Gastroesophageal sphincter (tissue), 4 donors: ENCODE results near the gene MAPK6. TPM values are rescaled to one million over a fixed set of nuclear protein-coding genes. Genes with fewer than 3 reads are reported as not detected.

ENCODE experiments used
- ATAC-seq: fragments of 150-250 bp; one replicate; pipeline ENCODE4 v1.9.1; 2016; ENCODE audit warnings: mild to moderate bottlenecking, moderate library complexity
- H3K27ac ChIP-seq, 4 donors: fragments of 200-600 bp; sonication (generic) in 3 of 4; 1 replicate in 3 of 4; 2 replicates in 1 of 4; pipeline ENCODE4 v1.5.1; 2016 to 2019
- H3K27me3 ChIP-seq: fragments of 200-600 bp; sonication (generic); one replicate; pipeline ENCODE4 v1.5.1; 2019
- H3K36me3 ChIP-seq, 2 donors: fragments of 200-600 bp; sonication (generic); one replicate each; pipeline ENCODE4 v1.5.1; 2019; ENCODE audit warnings: control low read depth in 1 of 2
- H3K4me1 ChIP-seq, 3 donors: fragments of 200-600 bp; sonication (generic); 1 replicate in 2 of 3; 2 replicates in 1 of 3; pipeline ENCODE4 v1.5.1; 2016 to 2019; ENCODE audit warnings: control low read depth in 2 of 3
- H3K4me3 ChIP-seq, 2 donors: fragments of 200-600 bp; sonication (generic); one replicate each; pipeline ENCODE4 v1.5.1; 2019; ENCODE audit warnings: mild to moderate bottlenecking in 1 of 2, moderate library complexity in 1 of 2
- H3K9me3 ChIP-seq, 3 donors: fragments of 200-600 bp; sonication (generic); one replicate each; pipeline ENCODE4 v1.5.1; 2017 to 2019; ENCODE audit warnings: control low read depth in 2 of 3
- CTCF ChIP-seq, 4 experiments: fragments of 200-600 bp in 2 of 4; fragments of 450-650 bp in 2 of 4; sonication (generic) in 1 of 4; IDR thresholded peaks; one replicate each; pipeline ENCODE4 v1.5.1; 2017 to 2019; ENCODE audit warnings: antibody characterized with exemption in 4 of 4, mild to moderate bottlenecking in 2 of 4, moderate library complexity in 2 of 4
- EP300 ChIP-seq: sonication (generic); formaldehyde crosslinking; IDR thresholded peaks from one replicate; pipeline ENCODE4 v1.6.1; 2017; ENCODE audit warnings: antibody characterized with exemption, mild to moderate bottlenecking
- POLR2A ChIP-seq, 2 donors: fragments of 450-650 bp; IDR thresholded peaks; one replicate each; pipeline ENCODE4 v1.6.1; 2017; ENCODE audit warnings: antibody characterized with exemption in 2 of 2, mild to moderate bottlenecking in 2 of 2, moderate library complexity in 1 of 2
- POLR2AphosphoS5 ChIP-seq: sonication (generic); formaldehyde crosslinking; IDR thresholded peaks from one replicate; pipeline ENCODE4 v1.6.1; 2017; ENCODE audit warnings: antibody characterized with exemption
- WGBS, 2 donors: methylation state at CpG; one replicate each; pipeline ENCODE4 v1.1.5; 2018; ENCODE audit warnings: low coverage in 1 of 2; 5-methylcytosine and 5-hydroxymethylcytosine counted together
- total RNA-seq, 4 donors: library from RNA; depleted of rRNA; stranded (reverse); fragments of >200 nt; gene quantifications; one replicate each; pipeline ENCODE4 v1.1.0, GENCODE V29; 2016

MAPK6 gene
- total RNA-seq, 4 donors from 2014 or later: 17.5 to 22.5 (median 20.7) TPM

GRCh38 chr15:51971375-51972133, 47.5 kb upstream of the MAPK6 start, which contains the start of gene LEO1:
TSS of gene LEO1 (minus strand) at chr15:51971778. CDS start at chr15:51971745, 33 bp downstream.
- 0 to 1% methylated on average over 8 to 17 of the region's 58 CpGs for WGBS, 2 donors
- Histone ChIP-seq H3K36me3 (peaks cover 0 to 3% of the 10 kb centered on the region in 2 donors), H3K27ac (peak within 1 kb of the TSS; percentile 83 to 92 (median 88)), H3K4me3 (peak within 1 kb of the TSS; percentile 73 to 96), H3K4me1 (peaks cover 0 to 19% (median 7%) of the 10 kb centered on the region in 3 donors), H3K27me3 (no peaks in the 10 kb centered on the region), H3K9me3 (peaks cover 0 to 20% (median 0%) of the 10 kb centered on the region in 3 donors)
- TF ChIP-seq POLR2AphosphoS5 (peak; percentile 77), EP300 (no peak), POLR2A (IDR thresholded peaks at IDR 0.05) (peak; percentile 31 to 45), CTCF (IDR thresholded peaks at IDR 0.05) (peak in 3 of 4 experiments; percentile 49 to 69 (median 50))
- peak; percentile 97 for ATAC-seq

GRCh38 chr15:51973220-51973619, 45.8 kb upstream of the MAPK6 start:
- WGBS, 2 donors: 79 to 83% methylated on average over 5 of the region's 5 CpGs
- no peak for ATAC-seq
- H3K4me1 ChIP-seq: peaks cover 0 to 19% (median 7%) of the 10 kb centered on the region in 3 donors
- TF ChIP-seq CTCF (IDR thresholded peaks at IDR 0.05) (no peak), POLR2A (IDR thresholded peaks at IDR 0.05) (no peak), EP300 (no peak), POLR2AphosphoS5 (no peak)
- H3K36me3 ChIP-seq: no peaks in the 10 kb centered on the region
- no peak overlapping the region for H3K27ac ChIP-seq
- no peak overlapping the region for H3K4me3 ChIP-seq
- H3K27me3 ChIP-seq: no peaks in the 10 kb centered on the region
- H3K9me3 ChIP-seq: peaks cover 0 to 4% (median 0%) of the 10 kb centered on the region in 3 donors

DNA sequence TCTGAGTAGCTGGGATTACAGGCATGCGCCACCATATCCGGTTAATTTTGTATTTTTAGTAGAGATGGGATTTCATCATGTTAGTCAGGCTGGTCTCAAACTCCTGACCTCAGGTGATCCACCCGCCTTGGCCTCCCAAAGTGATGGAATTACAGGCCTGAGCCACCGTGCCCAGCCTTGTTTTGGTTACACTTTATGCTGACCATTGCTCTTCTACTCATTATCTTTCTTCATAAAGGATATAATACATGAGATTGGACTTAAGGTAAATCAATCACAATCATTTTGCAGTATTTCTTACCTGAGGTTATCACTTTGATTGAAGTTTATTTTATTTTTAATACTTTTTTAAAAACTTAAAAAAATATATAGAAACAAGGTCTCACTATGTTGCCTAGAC, 45.2 kb upstream of the MAPK6 start:
- Histone ChIP-seq H3K4me3 (no peak overlapping the region), H3K27me3 (no peaks in the 10 kb centered on the region), H3K4me1 (peaks cover 0 to 19% (median 7%) of the 10 kb centered on the region in 3 donors), H3K9me3 (no peaks in the 10 kb centered on the region), H3K27ac (no peak overlapping the region), H3K36me3 (no peaks in the 10 kb centered on the region)
- no peak for TF ChIP-seq POLR2AphosphoS5
- no peak for TF ChIP-seq POLR2A (IDR thresholded peaks at IDR 0.05)
- no peak for TF ChIP-seq CTCF (IDR thresholded peaks at IDR 0.05)
- TF ChIP-seq EP300: no peak
- 71 to 100% methylated on average over 1 to 3 of the region's 4 CpGs for WGBS, 2 donors
- ATAC-seq: no peak

GRCh38 chr15:51982013-51982769, 36.8 kb upstream of the MAPK6 start:
- 20 to 49% methylated on average over 7 of the region's 7 CpGs for WGBS, 2 donors
- H3K27me3 ChIP-seq: no peaks in the 10 kb centered on the region
- H3K27ac ChIP-seq: peak overlapping the region; percentile 20 to 62 (median 58)
- H3K4me1 ChIP-seq: peaks cover 0 to 25% (median 0%) of the 10 kb centered on the region in 3 donors
- H3K9me3 ChIP-seq: no peaks in the 10 kb centered on the region
- TF ChIP-seq POLR2A (IDR thresholded peaks at IDR 0.05) (no peak), CTCF (IDR thresholded peaks at IDR 0.05) (peak in 3 of 4 experiments; percentile 22 to 41 (median 30))
- ATAC-seq: peak; percentile 43
- H3K4me3 ChIP-seq: peak overlapping the region in 1 of 2 donors; percentile 21
- H3K36me3 ChIP-seq: no peaks in the 10 kb centered on the region
